GDM1 (cell line): Measurements from ENCODE around the gene OGT.
"Not testable (repeated sequence)": the region's sequence is repeated elsewhere in the genome, so short reads cannot be mapped to it uniquely, and the experiment has no call there.

Experiments used
- DNase-seq: peaks from one replicate; lab custom pipeline; 2025; lab: John Stamatoyannopoulos, UW

Gene OGT

DNA sequence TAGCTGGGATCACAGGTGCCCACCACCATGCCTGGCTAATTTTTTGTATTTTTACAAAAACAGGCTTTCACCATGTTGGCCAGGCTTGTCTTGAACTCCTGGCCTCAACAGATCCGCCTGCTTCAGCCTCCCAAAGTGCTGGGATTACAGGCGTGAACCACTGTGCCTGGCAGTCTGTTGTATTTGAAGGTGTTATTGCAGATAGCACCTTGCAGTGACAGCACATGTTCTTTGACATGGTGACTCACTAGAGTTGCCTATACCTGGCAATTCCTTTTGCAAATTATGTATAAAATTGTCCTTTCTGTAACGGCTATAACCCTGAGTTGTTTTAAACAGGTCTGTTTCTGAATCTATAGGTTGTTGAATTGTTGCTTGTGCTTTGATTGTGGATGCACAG, 7.9 kb downstream of the OGT start:
- no peak for DNase-seq

DNA sequence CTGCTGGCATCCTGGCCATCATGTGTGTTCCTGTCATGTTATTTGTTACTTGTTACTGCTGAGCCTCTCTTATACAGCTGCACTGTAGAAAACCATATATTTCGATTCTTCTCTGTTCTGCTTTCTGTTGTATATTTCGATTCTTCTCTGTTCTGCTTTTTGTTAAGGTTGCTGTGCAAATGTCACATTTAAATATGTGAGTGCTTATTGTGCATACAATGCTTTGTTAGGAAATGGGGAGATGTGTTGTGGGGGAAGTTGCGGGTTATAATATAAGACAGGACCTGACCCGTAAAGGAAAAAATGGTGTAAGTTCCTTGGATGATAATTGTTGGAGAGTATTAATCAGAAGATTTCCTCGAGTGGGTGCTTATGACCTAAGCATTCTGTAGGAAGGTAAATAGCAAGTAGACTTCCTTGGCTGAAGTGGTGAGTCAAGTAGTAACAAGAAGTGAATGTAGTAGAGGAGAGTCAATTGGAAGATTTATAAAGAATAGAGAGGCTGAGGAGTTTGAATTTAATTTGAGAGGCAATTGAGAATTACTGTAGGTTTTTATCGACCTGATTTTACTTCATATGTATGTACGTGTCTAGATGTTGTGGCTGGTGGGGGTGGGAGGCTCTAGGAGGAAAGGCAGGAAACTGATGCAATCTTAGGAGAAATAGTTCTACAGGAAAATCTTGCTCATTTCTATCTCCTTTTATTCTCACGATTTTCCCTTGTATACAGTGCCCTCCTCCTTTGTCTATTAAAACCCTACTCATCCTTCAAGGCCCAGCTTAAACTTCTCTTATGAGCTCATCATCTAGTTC, 8.5 kb downstream of the OGT start:
- DNase-seq: no peak

DNA sequence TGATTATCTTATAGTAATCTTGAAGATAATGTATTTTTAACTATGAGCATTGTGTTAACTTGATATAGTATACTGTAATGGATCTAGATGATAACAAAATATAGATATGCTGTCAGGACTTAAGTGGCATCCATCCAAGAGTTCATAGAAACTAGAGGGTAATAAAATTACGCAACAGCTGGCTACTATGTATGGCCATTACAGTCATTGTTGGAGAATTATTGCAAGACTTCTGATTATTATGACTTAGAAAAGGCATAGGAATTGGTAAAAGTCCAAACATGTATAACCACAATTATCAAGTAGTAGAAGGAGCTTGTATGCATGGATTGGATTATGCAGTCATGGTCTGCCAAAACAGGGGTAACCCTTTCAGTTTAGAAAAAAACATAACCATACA, 9.5 kb downstream of the OGT start:
- DNase-seq: no peak

DNA sequence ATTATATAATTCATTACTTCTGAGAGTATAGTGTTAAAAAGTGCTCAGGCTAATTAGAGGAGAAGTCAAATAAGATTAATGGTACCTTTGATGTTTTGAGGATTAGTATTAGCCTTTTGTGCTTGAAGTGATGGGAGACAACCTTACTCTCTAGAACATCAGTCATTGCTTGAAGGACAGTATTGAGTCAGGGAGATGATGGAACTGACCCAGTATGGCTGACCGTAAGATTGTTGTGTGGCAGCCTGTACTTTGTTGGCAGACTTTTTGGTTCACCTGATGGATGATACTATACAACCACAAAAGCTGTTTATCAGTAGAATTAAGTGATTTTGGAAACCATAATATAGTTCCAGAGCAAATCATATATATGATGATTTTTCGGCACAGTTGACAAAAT, 9.9 kb downstream of the OGT start:
- DNase-seq: no peak

DNA sequence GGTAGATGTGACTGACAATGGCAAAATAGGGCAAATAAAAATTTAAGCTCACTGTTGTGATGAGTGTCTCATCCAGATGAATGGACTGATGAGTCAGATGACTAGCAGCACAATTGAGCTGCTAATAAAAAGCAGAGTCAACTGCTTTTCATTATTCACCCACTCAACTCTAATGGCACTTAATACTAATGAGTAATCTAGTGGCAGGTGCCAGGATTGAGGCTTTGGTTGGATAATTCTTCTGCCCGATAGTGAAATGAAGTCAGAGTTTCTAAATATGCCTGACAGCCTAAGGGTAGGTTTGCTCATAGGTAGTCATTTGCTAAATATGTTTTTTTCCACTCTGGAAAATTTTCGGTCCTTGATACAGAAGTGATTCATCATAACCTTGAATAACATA, 10.4 kb downstream of the OGT start:
- DNase-seq: no peak

DNA sequence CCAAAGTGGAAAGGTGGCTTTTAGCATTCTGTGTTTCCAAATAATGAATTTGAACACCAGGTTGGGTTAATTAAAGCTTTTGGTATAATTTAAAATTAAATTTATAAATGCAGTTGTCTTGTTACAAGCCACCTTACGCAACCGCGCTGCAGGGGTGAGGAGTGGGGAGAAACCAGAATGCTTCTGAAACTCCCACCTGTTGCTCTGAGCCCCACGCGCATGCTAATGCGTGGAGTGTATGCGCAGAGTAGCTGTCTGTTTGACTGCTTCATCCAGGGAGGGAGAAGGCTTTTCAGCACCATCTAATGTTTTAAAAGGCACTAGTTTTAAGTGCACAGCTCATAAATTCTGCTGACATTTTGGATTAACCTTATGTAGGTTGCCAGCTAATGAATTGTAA, 12.5 kb downstream of the OGT start:
- DNase-seq: no peak

DNA sequence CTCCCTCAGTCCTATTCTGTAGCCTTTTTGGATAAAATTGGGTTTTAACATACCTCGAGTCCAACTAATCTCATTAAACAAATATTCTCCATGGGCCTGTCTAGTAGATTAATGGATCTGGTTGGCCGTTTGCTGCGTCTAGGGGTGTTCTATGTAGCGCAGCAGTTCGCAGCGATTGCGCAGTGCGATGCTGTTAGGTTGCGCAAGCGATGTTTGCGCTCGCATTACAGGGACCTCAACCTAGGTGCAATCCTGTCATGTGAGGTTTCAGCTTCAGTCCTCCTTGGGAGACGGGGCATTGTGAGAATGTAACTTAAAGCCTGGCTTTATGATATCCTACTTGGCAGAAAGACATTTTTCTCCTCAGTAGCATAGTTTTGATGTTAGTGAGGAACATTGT, 14.0 kb downstream of the OGT start:
- no peak for DNase-seq

DNA sequence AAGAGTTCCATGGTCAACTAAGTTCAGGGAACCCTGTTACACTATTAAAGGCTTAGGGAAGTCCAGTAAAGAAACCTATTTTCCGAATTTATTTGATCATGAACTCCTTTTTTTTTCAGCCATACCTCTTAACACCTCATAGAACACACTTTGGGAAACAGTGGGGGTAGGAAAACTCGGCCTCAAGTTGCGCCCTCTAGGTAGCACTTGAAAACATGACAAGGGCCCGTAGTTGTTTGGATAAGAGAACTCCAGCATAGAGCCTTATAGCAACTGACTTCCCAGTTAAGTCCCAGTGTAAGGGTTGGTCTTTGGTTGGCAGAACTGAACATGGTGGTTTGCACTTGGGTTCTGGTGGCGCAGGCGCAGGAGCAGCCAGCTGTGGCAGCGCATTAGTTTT, 14.4 kb downstream of the OGT start:
- DNase-seq: no peak

DNA sequence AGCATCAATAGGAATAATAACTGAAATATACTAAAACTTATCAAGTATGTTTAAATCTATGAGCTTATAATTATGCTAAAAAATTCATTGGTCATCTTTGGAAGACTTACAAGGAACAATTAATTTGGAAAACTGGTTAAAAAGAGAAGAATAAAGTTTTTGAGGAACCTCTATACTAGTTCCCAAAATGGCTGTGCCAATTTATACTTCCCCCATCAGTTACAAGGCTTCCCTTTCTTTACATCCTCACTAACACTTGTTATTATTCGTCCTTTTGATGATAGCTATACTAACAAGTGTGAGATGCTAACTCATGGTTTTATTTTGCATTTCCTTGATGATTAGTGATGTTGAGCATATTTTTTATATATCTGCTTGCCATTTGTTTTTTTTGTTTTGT, 17.1 kb downstream of the OGT start:
- no peak for DNase-seq

DNA sequence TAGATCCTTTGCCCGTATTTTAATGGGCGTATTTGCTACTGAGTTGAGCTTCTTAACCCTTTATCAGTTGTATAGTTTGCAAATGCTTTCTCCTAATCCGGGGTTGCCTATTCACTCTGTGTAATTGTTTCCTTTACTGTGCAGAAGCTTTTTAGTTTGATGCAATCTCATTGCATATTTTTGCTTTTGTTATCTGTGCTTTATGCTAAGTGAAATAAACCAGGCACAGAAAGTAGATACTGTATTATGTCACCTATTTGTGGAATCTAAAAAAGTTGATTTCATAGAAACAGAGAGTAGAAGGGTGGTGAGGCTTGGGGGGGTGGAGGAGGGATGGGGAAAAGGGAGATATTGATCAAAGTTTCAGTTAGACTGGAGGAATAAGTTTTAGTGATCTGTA, 17.7 kb downstream of the OGT start:
- no peak for DNase-seq

DNA sequence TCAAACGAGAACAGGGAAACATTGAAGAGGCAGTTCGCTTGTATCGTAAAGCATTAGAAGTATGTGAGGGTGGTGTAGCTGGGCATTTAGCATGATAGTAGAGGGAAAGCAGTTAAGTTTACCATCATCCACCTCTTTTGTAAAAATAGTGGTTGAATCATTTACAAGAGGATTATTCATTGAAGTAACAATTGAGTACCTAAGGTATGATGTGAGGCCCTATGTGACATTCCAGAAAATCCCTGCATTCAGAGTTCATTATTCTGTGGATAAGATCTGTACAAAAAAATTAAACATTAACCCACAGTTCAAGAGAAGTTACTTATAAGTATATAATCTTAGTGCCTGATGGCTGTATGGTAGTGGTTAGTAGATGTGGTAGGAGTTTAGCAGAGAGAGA, 23.1 kb downstream of the OGT start:
- no peak for DNase-seq

DNA sequence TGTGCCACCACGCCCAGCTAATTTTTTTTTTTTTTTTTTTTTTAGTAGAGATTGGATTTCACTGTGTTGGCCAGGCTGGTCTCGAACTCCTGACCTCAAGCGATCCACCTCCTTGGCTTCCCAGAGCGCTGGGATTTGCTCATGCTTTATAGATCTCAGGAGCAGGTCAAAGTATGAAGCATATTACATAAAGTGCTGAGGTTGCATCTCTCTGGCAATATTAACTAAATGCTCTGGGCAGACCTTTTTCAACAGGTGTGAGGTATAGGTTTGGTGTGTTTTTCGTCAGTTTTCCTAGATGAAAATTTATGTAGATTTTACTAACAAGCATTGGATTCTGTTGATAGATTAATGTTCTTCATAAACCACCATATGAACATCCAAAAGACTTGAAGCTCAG, 26.0 kb downstream of the OGT start:
- no peak for DNase-seq

DNA sequence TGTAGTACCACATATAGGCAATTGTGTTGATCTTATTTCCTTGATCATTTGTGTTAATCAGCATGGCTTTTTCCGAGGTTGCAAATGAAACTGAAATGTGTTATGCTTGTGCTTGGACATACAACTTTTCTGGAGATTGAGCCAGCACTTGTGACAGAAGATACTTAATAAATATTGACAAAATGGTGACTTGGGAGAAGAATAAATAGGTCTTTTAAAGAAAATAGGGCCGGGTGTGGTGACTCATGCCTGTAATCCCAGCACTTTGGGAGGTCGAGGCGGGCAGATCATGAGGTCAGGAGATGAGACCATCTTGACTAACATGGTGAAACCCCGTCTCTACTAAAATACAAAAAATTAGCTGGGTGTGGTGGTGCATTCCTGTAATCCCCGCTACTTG, 26.9 kb downstream of the OGT start:
- DNase-seq: not testable (repeated sequence)

DNA sequence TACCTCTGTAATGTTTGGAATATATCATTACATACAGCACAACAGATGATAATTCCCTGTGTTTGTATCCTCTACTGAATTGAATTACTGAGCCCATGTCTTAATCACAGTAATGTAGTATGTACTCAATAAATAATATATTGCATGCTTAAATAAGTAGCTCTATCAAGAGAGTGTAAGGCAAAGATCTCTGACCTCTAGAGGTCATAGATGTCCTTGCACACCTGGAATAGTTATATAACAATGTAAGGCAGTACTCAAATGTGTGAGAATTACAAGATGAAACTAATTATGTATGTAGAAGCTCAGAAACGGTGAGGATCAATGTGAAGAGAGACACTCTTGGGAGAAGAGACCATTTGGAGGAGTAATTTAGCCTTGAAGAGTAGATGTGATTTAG, 31.0 kb downstream of the OGT start:
- DNase-seq: no peak

DNA sequence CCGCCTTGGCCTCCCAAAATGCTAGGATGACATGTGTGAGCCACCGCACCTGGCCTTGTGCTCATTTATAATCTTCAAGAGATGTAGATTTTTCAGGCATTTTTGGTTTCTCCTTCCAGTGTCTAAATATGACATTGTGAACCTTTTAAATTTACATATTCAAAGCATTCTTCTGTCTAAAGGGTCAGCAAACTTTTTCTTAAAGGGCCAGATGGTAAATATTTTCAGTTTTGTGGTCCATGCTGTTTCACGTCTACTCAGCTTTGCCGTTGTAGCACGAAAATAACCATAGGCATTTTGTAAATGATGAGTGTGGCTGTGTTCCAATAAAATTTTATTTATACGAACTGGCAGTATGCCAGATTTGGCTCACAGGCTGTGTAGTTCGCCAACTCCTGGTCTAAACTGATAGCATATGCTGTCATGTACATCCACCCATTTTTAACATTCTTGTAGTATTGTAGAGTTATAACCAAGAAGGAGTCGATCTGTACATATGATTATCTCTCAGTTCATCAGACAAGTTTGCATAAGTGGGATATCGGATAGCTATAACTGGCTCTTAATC, 32.7 kb downstream of the OGT start:
- DNase-seq: no peak

DNA sequence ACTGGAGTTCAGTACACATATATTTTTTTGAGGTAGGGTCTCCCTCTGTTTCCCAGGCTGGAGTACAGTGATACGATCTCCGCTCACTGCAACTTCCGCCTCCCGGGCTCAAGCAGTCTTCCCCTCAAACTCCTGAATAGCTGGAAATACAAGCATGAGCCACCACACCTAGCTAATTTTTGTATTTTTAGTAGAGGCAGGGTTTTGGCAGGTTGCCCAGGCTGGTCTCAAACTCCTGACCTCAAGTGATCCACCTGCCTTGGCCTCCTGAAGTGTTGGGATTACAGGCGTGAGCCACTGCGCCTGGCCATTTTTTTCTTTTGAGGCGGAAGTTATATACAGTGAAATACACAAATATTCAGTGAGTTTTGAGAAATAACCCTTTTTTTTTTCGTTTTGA, 38.5 kb downstream of the OGT start:
- DNase-seq: not testable (repeated sequence)

DNA sequence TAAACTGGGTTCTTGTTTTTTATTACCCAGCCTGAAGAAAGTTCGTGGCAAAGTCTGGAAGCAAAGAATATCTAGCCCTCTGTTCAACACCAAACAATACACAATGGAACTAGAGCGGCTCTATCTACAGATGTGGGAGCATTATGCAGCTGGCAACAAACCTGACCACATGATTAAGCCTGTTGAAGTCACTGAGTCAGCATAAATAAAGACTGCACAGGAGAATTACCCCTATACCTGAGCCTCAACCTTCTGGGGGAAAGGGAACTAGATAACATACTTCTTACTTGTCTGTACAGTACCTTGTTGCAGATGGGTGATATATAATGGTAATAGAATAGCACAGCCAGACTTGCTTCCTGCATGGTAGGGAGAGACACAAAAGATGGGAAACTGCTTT, 40.7 kb downstream of the OGT start:
- DNase-seq: no peak

DNA sequence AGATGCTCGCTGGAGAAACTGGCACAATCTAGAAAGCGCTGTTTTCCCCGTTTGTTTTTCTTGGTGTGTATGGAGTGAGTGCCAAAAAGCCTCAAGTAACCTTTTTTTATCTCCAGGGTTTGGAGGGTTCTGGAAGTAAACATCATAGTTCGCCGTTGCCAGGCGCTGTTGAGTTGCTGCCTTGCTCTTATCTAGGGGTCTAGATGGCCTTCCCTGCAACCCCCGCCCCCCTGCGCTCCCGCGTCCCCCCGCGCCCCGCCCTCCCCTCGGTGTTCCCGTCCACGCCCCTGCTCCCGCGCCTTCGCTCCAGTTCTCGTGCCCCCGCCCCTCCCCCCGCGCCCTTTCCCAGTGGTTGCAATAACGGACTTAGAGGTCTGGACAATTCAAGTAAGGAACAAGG, 44.8 kb downstream of the OGT start:
- DNase-seq: no peak

DNA sequence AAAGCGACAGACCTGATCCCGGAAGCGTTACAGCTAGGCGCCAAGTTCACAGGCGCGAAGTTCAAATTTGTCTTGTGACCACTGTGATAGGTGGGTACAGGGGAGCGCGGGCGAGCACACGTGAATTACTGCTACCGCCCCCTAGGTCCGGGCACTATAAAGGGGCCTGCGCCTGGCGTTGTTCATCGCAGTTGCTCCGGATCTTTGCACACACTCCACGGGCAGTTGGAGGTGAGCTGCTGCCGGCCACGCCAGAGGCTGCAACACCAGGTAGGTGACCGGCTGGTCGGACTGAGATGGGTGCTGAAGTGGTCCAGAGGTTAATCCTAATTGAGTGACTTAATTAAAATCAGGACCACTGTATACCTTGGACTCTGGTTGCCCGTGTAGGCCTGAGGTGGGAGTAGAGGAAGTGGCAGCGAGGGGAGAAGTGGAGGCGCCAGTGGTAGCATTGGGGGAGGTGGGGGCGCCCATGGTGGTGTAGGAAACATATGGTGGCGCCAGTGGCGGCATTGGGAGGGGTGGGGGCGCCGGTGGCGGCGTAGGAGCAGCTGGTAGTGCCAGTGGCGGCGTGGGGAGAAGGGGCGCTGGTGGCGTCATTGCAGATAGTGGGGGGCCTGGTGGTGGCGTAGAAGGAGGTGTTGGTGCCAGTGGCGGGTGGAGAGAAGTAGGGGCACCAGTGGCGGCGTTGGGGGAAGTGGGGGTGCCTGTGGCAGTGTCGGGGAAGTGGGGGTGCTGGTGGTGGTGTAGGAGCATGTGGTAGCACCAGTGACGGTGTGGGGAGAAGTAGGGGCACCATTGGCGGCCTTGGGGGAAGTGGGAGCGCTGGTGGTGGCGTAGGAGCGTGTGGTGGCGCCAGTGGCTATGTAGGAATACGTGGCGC, 45.6 kb downstream of the OGT start, which contains the start of gene GCNA:
GCNA (plus strand) TSS at position 185 of the 883 bp plus-strand sequence. CDS start 2,385 bp downstream, outside the sequence.
- no peak for DNase-seq

DNA sequence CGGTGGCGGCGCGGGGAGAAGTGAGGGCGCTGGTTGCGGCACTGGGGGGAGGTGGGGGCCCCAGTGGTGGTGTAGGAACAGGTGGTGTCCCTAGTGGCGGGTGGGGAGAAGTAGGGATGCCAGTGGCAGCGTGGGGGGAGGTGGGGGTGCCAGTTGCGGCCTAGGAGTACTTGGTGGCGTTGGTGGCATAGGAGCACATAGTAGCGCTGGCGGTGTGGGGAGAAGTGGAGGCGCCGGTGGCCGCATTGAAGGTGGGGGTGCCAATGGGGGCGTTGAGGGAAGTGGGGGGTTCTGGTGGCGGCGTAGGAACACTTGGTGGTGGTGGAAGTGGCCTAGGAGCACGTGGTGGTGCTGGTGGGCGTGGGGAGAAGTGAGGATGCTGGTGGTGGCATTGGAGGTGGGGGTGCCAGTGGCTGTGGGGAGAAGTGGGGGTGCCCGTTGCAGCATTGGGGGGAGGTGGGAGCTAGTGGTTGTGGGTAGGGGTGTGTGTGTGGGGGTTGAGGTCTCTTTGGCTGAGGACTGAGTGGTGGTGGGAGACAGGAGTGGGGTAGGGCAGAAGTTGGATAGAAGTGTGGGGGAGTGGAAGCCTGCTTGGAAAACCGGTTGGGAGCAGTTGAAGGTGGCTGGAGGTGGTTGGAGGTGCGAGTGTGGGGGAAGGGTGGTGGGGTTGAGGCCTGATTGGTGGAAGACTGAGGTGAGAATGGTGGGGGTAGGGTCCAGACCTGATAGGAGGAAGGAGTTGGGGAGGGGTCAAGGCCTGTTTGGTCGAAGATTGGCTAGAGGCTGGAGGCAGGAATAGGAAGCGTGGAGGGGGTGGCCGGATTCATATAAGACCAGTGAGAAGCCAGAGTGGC, 46.5 kb downstream of the OGT start:
- DNase-seq: no peak

DNA sequence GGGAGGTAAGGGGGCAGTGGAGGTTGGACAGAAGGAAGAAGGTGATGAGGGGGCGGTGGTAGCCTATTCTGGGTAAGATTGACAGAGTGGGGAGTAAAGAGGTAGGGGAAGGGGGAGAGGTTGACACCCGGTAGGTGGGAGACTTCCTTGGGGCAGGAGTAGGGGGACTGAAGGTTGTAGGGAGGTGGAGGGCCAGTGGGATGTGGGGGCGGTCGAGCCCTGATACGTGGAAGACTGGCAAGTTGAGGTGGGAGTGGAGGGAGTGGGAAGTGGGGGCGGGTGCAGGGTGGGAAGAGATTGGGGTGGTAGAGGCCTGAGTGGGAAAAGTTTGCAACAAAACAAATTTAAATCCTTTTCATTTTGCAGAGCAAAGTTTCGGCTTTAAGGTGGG, 47.1 kb downstream of the OGT start:
- no peak for DNase-seq

DNA sequence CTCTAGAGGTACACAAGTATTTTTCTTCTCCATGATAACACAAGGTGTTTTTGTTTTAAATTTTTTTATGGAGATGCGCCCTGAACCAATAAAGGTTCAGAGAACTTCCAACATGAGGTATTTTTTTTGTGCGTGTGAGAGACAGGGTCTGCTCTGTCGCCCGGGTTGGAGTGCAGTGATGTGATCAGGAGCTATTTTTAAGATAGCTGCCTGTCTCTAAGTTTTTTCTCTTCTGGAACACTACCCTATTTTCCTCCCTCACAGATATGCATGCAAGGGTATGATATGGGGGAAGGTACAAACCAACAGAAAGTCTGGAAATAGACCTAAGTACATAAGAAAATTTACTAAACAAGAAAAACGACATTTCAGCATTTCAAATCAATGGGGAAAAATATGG, 48.3 kb downstream of the OGT start:
- no peak for DNase-seq
